Natural killer cell (primary cell): ENCODE data around the gene ERVFRD-1. TPM values are rescaled to one million over a fixed set of nuclear protein-coding genes. Genes with fewer than 3 reads are reported as not detected.
A peak's percentile ranks its signal among the peaks of the same experiment; 100 is the strongest.
"Not testable (repeated sequence)": the region's sequence is repeated elsewhere in the genome, so short reads cannot be mapped to it uniquely, and the experiment has no call there.

Experiments
- ATAC-seq, 3 donors: fragments of 150-1000 bp in 2 of 3; fragments of 200-7000 bp in 1 of 3; cut with Tn5 transposase; 1 replicate in 1 of 3; 2 replicates in 2 of 3; pipeline ENCODE4 v1.10.0; 2021; ENCODE audit warnings: mild to moderate bottlenecking in 2 of 3, moderate library complexity in 2 of 3
- DNase-seq, 2 donors: peaks; one replicate each; pipeline versions ENCODE4 v3.0.0 to v3.0.0-alpha.2; 2013 to 2021; ENCODE audit warnings: mixed read lengths in 1 of 2
- H3K27ac ChIP-seq: one replicate; pipeline ENCODE4 v1.5.1; 2013; ENCODE audit warnings: mild to moderate bottlenecking, low read length
- H3K27me3 ChIP-seq: one replicate; pipeline ENCODE4 v1.6.1; 2013; ENCODE audit warnings: low read length; ENCODE audit not compliant: control insufficient read depth, insufficient read depth
- H3K36me3 ChIP-seq: one replicate; pipeline ENCODE4 v1.6.1; 2013; ENCODE audit warnings: low read length; ENCODE audit not compliant: control insufficient read depth, insufficient read depth
- H3K4me1 ChIP-seq: one replicate; pipeline ENCODE4 v1.6.1; 2013; ENCODE audit warnings: low read length; ENCODE audit not compliant: control insufficient read depth, insufficient read depth
- H3K4me3 ChIP-seq: one replicate; pipeline ENCODE4 v1.5.1; 2013; ENCODE audit warnings: low read length
- H3K9me3 ChIP-seq: one replicate; pipeline ENCODE4 v1.6.1; 2013; ENCODE audit warnings: low read length; ENCODE audit not compliant: control insufficient read depth, insufficient read depth
- H3K27ac Mint-ChIP-seq, 2 donors: one replicate each; pipeline ENCODE4 v1.8.0; 2022; ENCODE audit warnings: mild to moderate bottlenecking in 2 of 2, mixed read lengths in 2 of 2, moderate library complexity in 1 of 2
- H3K27me3 Mint-ChIP-seq, 2 donors: one replicate each; pipeline ENCODE4 v1.8.0; 2022; ENCODE audit warnings: low read depth in 2 of 2, mixed read lengths in 2 of 2
- H3K36me3 Mint-ChIP-seq: one replicate; pipeline ENCODE4 v1.8.0; 2022; ENCODE audit warnings: mixed read lengths
- H3K4me1 Mint-ChIP-seq, 2 donors: one replicate each; pipeline ENCODE4 v1.8.0; 2022; ENCODE audit warnings: mixed read lengths in 2 of 2
- H3K4me3 Mint-ChIP-seq: one replicate; pipeline ENCODE4 v1.8.0; 2022; ENCODE audit warnings: mild to moderate bottlenecking, moderate library complexity, mixed read lengths
- H3K9me3 Mint-ChIP-seq, 2 donors: one replicate each; pipeline ENCODE4 v1.8.0; 2022; ENCODE audit warnings: mixed read lengths in 2 of 2
- WGBS: methylation state at CpG from one replicate; pipeline ENCODE4 v1.1.7; 2013; ENCODE audit warnings: missing lambda C conversion rate; ENCODE audit not compliant: insufficient coverage; 5-methylcytosine and 5-hydroxymethylcytosine counted together
- intact Hi-C: fragments of 100-400 bp; cut with micrococcal nuclease; formaldehyde crosslinking; loops from one replicate; pipeline ENCODE4 v1.14.2; 2022
- total RNA-seq, 4 donors: library from RNA; stranded (reverse); fragments of 120-200 nt in 1 of 4; gene quantifications; one replicate each; pipeline versions ENCODE4 v1.2.3 to v1.2.4, GENCODE V29; 2013 to 2022
- TF ChIP-seq, protein P1 (sequence below): fragments of 200-600 bp; IDR thresholded peaks from one replicate; pipeline ENCODE4 v1.8.0; 2022; ENCODE audit warnings: antibody characterized with exemption

Gene ERVFRD-1
- total RNA-seq, 3 donors from 2014 or later (not counting 1 experiment from before 2014, with no cell fraction given): not detected

DNA sequence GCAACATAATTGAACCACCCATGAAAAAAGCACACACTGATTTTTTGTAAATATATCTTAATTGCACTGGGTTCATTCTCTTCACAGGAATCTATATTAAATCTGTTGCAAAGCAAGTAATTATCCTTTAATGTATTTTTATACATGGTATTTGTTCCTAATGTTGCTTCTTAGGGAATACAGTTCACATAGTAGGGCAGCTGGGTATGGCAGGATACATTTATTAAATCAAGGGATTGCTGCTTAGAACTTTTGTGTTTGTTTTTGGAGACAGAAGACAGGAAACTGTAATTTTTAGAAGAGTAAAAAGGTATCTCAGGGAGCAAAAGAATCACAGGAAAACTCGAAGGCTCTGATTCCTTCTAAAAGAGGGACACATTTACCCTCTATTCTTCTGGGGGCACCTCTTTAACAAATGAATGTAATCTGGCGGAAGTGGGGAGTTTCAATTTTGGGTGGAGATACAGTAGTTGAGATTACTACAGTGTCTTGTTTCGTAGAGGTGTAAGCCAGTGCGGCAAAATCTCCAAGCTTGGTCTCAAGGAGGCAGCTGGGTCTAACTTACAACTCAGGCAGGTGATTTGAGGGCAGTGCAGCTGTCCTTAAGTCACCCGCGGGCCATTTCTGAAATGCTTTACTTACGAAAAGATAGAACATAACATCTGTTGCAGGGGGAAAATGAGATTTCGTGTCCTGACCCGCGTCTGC, 18.7 kb downstream of the ERVFRD-1 start:
- 0% methylated on average over 10 of the region's 10 CpGs for WGBS
- intact Hi-C loops: loop anchor here (1.0 to 5.0 kb wide), 4 partner anchors 139 to 444 kb away; partner anchors contain the start of genes C6orf52, MAK, NEDD9 and PAK1IP1
- no peaks in the 10 kb centered on the region for H3K36me3 ChIP-seq
- H3K4me1 Mint-ChIP-seq: peaks cover 22 to 29% of the 10 kb centered on the region in 2 donors
- TF ChIP-seq, protein P1, sequence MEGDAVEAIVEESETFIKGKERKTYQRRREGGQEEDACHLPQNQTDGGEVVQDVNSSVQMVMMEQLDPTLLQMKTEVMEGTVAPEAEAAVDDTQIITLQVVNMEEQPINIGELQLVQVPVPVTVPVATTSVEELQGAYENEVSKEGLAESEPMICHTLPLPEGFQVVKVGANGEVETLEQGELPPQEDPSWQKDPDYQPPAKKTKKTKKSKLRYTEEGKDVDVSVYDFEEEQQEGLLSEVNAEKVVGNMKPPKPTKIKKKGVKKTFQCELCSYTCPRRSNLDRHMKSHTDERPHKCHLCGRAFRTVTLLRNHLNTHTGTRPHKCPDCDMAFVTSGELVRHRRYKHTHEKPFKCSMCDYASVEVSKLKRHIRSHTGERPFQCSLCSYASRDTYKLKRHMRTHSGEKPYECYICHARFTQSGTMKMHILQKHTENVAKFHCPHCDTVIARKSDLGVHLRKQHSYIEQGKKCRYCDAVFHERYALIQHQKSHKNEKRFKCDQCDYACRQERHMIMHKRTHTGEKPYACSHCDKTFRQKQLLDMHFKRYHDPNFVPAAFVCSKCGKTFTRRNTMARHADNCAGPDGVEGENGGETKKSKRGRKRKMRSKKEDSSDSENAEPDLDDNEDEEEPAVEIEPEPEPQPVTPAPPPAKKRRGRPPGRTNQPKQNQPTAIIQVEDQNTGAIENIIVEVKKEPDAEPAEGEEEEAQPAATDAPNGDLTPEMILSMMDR: no peak
- H3K36me3 Mint-ChIP-seq: no peaks in the 10 kb centered on the region
- peaks cover 0 to 13% of the 10 kb centered on the region in 2 donors for H3K27me3 Mint-ChIP-seq
- peak overlapping the region; percentile 94 to 96 for H3K27ac Mint-ChIP-seq
- ATAC-seq (peak; percentile 2 to 8 (median 4)), DNase-seq (peak in 1 of 2 donors; percentile 64)
- peak overlapping the region; percentile 99 for H3K4me3 Mint-ChIP-seq
- H3K27me3 ChIP-seq: no peaks in the 10 kb centered on the region
- H3K27ac ChIP-seq: peak overlapping the region; percentile 99
- no peaks in the 10 kb centered on the region for H3K9me3 ChIP-seq
- peaks cover 17% of the 10 kb centered on the region for H3K4me1 ChIP-seq
- H3K4me3 ChIP-seq: peak overlapping the region; percentile 98
- no peaks in the 10 kb centered on the region for H3K9me3 Mint-ChIP-seq

DNA sequence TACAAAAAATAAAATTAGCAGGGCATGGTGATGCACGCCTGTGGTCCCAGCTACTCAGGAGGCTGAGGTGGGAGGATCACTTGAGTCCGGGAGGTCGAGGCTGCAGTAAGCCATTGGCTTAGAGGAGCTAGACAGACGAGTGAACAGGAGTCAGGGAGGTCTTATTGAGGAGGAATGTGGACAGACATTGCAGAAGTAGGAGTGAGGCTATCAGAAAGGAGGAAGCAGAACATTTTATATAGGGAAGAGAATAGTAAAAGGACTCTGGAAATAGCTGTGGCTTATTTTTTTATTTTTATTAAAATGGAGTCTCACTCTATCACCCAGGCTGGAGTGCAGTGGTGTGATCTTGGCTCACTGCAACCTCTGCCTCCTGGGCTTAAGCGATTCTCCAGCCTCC, 20.4 kb downstream of the ERVFRD-1 start:
- H3K36me3 Mint-ChIP-seq, H3K9me3 Mint-ChIP-seq, H3K27ac ChIP-seq, H3K4me3 ChIP-seq, H3K27ac Mint-ChIP-seq, H3K27me3 ChIP-seq, DNase-seq, H3K9me3 ChIP-seq, H3K36me3 ChIP-seq, ATAC-seq: not testable (repeated sequence)
- intact Hi-C loops: loop anchor here (5.0 kb wide), 1 partner anchor 141 kb away; the partner anchor contains the start of gene NEDD9
- Mint-ChIP-seq H3K4me3 (peak overlapping the region; percentile 54), H3K4me1 (peaks cover 18 to 26% of the 10 kb centered on the region in 2 donors), H3K27me3 (peaks cover 0 to 13% of the 10 kb centered on the region in 2 donors)
- 96% methylated on average over 5 of the region's 5 CpGs for WGBS
- peaks cover 14% of the 10 kb centered on the region for H3K4me1 ChIP-seq

DNA sequence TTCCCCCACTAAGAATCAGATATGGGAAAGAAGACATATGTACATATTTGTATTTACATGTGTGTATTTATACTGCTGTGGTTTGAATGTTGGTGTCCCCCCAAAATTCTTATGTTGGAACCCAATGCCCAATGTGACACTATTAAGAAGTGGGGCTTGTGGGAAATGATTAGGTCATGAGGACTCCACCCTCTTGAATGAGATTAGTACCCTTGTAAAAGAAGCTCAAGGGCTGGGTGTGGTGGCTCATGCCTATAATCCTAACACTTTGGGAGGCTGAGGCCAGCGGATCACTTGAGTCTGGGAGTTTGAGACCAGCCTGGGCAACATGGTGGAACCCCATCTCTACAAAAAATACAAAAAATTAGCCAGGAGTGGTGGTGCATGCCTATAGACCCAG, 21.8 kb downstream of the ERVFRD-1 start:
- Mint-ChIP-seq H3K27me3 (peaks cover 0 to 13% of the 10 kb centered on the region in 2 donors), H3K4me1 (peaks cover 13 to 14% of the 10 kb centered on the region in 2 donors), H3K27ac (no peak overlapping the region), H3K9me3 (no peaks in the 10 kb centered on the region), H3K4me3 (no peak overlapping the region), H3K36me3 (no peaks in the 10 kb centered on the region)
- Histone ChIP-seq H3K4me1 (peaks cover 8% of the 10 kb centered on the region), H3K27me3 (no peaks in the 10 kb centered on the region), H3K27ac (no peak overlapping the region), H3K36me3 (no peaks in the 10 kb centered on the region), H3K4me3 (no peak overlapping the region), H3K9me3 (no peaks in the 10 kb centered on the region)
- WGBS: 92% methylated on average over 1 of the region's 1 CpG
- TF ChIP-seq, protein P1: no peak
- no peak for ATAC-seq
- intact Hi-C loops: loop anchor here (5.0 kb wide), 1 partner anchor 143 kb away; the partner anchor contains the start of gene NEDD9
- no peak for DNase-seq

DNA sequence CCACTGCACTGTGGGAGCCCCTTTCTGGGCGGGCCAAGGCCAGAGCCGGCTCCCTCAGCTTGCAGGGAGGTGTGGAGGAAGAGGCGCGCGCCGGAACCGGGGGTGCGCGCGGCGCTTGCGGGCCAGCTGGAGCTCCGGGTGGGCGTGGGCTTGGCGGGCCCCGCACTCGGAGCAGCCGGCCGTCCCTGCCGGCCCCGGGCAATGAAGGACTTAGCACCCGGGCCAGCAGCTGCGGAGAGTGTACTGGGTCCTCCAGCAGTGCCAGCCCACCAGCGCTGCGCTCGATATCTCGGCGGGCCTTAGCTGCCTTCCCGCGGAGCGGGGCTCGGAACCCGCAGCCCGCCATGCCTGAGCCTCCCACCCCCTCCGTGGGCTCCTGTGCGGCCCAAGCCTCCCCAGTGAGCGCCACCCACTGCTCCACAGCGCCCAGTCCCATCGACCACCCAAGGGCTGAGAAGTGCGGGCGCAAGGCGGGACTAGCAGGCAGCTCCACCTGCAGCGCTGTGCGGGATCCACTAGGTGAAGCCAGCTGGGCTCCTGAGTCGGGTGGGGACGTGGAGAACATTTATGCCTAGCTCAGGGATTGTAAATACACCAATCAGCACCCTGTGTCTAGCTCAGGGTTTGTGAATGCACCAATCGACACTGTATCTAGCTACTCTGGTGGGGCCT, 24.2 kb downstream of the ERVFRD-1 start:
- H3K9me3 ChIP-seq, H3K27ac ChIP-seq, H3K36me3 ChIP-seq, H3K27me3 ChIP-seq, ATAC-seq, H3K4me1 Mint-ChIP-seq, H3K4me3 Mint-ChIP-seq, H3K4me3 ChIP-seq, DNase-seq, intact Hi-C loops, H3K9me3 Mint-ChIP-seq, H3K27ac Mint-ChIP-seq, H3K36me3 Mint-ChIP-seq, H3K4me1 ChIP-seq: not testable (repeated sequence)
- WGBS: 83% methylated on average over 46 of the region's 47 CpGs
- H3K27me3 Mint-ChIP-seq: peaks cover 0 to 13% of the 10 kb centered on the region in 2 donors
